Measurements from ENCODE around the gene RFESD.

GRCh38 chr5:95613514-95613913 is 33.1 kb upstream of the RFESD start:
- TF ChIP-seq CTCF (IDR thresholded peaks at IDR 0.05 in 4 of 5, conservative IDR thresholded peaks at IDR 0.05 in 1 of 5) (no peak), POLR2A (IDR thresholded peaks at IDR 0.05) (no peak)

Measured in gastrocnemius medialis (tissue), 4 donors.